ENCODE data around the gene DELE1.

DELE1 gene

DNA sequence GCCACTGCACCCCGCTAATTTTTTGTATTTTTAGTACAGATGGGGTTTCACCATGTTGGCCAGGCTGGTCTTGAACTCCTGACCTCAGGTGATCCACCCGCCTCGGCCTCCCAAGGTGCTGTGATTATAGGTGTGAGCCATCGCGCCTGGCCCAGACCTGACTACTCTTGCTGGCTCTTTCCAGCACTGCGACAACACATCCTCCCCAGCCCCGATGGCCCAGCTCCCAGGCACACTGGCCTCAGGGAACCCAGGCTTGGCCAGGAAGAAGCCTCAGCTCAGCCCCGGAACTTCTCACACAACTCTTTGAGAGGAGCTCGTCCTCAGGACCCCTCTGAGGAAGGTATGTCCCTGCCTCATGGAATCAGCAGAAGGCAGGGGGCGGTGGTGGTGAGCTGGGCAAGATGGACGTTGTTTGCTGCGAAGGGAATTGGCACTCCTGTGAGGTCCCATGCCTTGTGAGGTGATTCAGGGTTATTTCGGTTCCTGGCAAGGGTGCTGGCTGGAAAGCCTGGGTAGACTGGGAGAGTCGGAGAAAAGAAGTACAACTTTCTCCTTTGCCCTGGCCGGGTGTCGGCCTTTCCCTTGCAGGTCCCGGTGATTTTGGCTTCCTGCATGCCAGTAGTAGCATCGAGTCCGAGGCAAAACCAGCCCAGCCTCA lies 5.9 kb downstream of the DELE1 start:
- no peak for DNase-seq

DNA sequence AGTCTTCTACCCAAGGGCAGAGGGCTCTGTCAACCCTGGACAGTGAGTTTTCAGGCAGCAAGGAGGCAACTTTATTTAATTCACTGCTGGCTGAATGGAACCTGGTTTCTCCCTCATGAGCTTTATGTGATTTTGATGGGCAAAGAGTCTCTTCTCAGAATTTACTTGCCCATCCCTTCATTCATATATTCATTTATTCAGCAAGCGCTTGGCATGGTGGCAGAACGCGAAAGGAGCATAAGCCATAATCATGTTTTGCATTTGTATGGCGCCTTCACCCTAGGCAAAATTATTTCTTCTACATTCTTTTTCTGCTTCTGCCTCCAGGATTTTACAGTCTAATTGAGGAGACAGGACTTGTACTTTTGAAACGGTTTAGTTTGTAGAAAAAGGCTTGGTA lies 8.0 kb downstream of the DELE1 start:
- no peak for DNase-seq

DNA sequence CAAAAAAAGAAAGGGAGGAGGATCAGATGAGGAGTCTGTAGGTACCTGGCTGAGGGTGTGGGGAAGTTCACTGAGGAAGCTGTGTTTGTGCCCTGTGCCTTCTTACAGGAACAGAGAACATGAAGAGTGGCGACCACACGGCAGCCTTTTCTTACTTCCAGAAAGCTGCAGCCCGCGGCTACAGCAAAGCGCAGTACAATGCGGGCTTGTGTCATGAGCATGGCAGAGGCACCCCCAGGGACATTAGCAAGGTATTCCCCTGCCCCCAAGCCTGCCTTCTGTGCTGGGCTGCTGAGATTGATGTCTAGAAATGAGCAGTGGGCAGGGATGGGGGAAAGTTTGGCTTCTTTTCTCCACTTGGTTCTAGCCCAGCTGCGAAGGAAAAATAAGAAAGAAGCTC lies 9.5 kb downstream of the DELE1 start:
- no peak for DNase-seq

DNA sequence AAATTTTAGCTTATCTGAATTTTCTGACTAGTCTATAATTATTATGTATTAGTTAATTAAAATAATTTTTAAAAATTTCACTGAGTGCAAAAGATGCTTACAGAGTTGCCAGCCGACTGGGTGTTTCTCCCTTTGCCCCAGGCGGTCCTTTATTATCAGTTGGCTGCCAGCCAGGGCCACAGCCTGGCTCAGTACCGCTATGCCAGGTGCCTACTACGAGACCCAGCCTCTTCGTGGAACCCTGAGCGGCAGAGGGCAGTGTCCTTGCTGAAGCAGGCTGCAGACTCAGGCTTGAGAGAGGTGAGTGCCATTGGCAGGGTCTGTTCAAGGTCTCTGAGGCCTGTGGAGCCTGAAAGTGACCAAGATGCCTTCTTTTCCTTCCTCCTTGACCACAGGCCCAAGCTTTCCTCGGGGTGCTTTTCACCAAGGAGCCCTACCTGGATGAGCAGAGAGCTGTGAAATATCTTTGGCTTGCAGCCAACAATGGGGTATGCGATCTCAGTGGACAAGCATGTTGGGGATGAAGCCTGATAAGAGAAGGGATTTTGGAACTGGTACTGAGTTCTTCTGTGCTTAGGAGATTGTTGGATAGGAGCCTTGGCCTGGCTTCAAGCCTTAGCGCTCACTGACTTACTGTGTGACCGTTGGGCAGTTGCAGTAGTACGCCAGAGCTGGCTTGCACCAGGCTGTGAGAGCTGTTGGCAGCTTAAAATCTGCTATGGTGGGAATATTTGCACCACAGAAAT lies 10.6 kb downstream of the DELE1 start:
- DNase-seq, result no peak

DNA sequence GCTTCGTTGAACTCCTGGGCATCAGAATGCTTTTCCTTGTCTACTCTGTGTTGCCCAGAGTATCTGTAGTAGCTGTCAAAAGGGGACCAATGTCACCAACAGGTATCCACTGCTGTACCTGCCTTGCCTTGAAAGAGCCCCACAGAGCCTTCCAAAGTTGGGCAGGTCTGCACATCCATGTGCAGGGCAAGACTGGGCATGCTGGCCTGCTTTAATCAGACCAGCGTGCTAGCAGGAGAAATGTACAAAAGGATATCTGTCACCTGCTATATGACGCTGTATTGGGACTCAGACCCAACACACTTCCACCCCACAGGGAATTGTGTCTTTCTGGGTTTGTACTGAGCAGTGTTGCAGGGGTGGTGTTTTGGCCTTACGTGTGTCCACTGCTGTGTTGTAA lies 11.9 kb downstream of the DELE1 start:
- no peak for DNase-seq

DNA sequence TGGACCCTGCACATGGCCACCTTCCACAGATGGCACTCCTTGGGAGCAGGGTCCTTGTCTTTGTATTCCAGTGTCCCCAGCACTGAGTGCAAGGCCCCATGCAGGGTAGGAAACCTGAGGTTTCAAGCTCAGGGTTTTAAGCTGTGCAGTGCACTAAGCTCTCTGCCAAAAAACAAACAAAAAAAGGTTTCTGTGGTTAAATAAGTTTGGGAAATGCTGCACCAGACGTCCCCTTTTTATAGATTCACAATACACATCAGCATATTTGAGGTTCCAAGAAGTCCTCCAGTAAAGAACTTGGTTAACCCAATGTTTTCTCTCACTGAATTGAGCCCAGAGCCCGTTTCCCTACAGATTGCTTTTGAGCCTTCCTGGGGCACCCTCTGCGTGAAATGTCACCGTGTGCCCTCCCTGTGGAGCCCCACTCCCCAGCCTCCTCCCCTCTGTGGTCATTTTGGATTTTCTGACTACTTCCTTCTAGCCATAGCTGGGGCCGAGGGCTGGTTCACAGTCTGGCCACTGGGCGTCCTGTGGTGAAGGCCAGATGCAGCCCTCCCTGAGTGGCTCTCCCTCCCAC lies 17.1 kb downstream of the DELE1 start:
- DNase-seq, result no peak

DNA sequence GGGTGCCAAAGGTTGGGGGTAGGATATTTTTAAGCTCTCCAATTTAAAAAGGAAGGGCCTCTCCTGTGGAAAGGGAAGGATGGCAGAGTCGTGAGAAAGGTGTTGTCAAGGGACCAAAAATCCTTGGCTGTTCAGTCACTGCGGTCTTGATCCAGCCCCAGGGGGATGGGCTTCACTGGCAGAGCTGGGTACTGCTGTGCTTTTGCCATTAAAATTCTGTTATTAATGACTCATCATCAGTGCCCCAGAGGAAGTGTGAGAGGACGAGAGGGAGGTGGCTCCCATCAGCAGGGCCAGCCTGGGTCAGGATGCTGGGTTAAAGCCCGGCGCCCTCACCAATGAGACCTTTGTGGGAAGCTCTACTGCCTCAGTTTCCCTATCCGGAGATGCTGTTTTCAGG lies 17.6 kb downstream of the DELE1 start:
- no peak for DNase-seq

DNA sequence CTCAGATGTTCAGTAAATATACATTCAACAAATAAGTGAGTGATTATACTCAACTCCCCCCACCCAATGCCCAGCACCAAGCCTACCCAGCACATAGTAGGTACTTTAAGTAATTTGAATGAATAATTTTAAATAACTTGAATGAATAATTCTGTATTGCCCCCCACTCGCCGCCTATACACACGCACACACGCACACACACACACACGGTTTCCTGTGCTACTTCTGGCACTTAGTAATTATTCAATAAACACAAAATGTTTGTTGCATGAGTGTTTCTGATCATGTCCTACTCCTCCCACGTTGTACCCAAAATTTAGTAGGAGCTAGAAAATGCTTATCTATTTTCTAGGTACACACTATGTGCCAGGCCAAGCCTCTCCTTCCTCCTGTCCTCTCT lies 18.1 kb downstream of the DELE1 start:
- DNase-seq, result no peak

DNA sequence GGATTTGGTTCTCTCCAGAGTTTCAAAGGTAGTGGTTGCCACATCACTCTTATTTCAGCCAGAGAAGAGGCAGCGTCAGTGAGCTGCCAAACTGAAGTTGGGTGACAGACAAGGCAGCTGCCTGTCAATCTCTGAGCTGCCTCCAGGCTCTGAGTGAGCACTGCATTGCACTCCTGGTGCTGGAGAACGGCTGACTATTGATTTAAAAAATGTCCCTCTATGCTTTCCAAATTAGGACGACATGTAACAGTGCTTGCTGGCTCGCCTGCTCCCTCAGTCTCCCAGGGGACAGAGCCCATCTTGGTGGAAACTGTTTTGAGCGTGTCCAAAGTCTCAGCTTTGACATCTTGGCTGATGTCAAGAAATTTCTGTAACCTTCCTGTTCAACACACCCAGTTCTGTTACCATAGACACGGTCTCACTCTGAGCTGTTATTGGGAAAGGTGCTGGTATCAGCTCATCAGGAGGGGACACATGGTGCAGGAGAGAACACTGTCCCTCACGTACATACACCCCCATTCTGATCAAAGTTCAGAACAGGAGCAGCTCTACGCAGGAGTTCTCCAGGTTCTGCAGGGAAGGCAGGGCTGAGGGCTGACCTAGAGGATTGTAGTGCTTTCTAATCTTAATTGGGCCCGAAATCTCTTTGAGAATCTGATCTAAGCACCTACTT lies 18.6 kb downstream of the DELE1 start:
- no peak for DNase-seq

DNA sequence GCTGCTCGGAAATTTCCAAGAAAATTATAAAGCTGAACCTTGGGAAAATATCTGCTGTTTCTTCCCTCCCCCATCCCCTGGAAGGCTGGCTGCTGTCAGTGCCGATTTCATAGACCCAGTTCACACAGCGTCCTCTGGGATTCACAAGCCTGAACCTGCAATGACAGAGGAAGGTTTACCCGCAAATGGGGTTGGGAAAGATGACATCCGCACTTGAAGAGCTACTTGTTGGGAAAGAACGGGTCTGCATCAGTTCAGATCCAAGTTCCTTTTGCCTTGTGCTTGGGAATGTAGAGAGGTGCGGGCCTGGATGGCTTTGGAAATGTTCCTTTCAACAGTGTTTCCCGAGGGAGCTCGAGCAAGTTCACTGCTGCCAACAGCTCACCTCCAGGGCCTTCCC lies 20.4 kb downstream of the DELE1 start:
- no peak for DNase-seq

DNA sequence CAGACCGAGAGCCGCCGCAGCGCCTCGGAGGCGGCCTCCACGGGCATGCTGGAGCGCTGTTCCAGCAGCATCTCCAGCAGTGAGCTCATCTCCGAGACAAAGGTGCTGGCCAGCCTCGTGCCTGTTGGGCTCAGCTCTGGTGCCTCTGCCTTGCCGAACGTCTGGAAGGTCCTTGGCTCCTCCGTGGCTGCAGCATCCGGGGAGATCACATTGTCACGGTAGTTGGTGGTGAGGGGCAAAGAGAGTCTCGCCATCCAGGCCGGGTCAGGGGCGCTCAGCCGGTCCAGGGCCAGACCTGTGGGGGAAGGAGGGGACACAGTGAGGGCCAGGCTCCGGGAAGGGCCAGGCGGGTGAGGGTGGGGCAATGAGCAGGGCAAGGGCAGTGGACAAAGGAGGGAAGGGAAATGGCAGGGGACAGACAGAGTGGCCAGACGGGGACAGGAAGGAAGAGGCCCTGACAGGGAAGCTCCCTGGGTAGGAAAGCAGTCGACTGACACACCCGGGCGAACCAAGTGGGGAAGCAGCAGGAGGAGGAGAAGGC lies 21.9 kb downstream of the DELE1 start:
- DNase-seq, result no peak

DNA sequence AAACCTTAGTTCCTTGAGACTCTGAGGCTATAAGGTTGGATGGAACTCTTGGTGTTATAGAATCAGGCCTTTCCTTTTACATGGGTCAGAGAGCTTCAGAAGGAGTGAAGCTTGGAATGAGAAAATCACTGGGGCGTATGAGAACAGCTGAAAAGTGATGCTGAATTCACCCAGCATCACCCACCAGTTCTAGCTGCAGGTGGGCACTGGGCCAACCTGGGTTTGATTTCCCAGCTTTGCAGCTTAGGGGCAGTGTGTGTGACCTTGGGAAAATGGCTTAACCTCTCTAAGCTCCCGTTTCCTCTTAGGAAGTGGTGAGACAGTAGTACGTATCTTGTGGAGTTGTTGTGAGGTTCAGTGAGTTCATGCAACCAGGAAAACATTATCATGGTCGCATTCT lies 23.6 kb downstream of the DELE1 start:
- no peak for DNase-seq

DNA sequence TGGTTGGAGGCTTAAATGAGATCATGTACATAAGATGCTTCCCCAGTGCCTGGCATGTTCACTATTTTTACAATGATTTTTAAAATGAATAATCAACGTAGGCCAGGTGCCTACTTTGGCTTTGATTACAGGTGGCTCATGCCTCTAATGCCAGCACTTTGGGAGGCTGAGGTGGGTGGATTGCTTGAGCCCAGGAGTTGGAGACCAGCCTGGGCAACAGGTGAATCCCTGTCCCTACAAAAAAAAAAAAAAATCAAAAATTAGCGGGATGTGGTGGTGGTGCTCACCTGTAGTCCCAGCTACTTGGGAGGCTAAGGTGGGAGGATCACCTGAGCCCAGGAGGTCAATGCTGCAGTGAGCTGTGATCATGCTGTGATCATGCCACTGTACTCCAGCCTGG lies 25.1 kb downstream of the DELE1 start:
- no peak for DNase-seq

DNA sequence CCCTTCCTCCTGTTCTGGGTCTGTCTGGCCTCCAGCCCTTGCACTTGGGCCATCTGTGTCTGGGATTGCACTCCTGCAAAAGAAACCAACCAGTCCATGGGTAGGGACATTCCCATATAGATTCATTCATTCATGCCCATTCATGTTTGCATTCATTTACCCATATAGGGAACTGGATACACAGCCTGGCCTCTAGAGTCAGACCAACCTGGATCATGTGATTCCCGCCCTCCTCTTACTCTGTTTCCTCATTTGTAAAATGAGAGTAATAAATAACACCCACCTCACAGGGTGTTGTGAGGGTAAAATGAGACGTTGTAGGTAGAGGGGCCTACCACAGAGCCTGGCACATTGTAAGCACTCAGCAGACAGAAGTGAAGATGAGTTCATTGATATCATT lies 25.8 kb downstream of the DELE1 start:
- DNase-seq, result no peak

DNA sequence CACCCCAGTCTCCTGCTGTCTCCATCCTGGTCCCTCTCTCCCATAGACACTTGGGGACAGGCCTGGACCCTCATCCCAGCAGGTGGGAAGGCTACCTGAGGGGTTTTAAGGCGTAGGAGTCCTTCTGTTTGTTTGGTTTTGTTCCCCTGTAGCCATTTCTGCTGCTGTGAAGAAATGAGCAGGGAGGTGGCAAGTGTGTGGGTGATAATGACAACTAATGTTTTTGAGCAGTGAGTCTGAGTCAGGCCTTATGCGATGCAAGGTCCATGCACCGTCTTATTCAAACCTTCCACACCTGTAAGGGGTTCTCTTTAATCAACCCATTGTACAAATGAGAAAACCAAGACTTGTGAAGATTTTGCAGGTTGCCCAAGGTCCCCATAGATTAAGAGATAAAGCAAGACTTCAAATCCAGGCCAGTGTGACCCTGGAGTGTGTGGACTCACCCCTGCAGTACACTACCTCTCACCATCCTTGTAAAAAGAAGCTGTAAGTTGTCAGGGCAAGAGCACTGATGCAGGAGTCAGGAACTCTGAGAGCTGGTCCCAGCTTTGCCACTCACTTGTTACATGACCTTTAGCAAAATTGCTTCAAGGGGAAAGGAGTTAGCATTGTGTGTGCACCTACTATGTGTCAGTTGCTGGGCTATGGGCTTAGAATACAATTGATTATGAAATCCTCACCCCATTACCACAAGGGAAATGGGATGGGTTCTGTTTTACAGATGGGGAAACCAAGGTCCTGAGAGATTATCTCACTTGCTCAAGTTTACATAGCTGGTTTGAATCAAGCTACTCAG lies 26.7 kb downstream of the DELE1 start:
- DNase-seq, result no peak

DNA sequence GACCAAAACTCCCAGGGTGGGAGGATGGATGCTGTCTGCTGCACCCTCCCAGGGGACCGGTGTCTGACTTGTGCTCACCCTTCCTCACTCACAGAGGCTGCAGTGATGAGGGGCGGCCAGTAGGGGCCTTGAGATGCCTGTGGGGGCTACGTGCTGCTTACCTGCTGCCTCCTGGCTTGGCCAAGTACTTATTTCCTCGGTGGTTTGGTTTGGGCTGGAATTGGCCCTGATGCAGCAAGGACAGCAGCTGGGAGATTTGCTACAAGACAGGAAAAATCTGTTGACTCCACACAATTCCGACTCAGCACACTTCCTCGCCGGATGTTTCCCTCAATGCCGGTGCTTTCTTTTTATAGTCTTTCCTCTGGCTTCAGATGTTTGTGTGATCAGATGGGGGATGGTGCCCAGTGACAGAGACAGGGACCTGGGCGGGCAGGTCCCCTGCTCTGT lies 27.7 kb downstream of the DELE1 start:
- DNase-seq, result no peak

DNA sequence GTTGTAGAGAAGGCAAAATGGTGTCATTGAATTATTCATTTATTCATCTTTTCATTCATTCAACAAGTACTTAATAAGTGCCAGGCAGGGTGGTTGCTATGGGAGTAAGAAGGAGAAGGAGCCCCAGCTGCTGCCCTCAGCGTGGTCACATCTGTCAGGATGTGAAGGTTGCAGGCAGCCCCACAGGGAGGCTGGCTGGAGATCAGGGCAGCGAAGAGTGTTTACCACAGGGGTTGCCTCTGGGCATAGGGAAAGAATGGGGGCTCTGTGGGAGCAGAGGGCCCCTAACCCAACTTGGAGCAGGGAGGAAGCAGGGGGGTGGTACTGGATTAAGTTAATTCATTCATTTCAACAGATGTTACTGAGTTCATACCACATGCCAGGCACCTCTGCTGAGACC lies 28.3 kb downstream of the DELE1 start:
- no peak for DNase-seq

DNA sequence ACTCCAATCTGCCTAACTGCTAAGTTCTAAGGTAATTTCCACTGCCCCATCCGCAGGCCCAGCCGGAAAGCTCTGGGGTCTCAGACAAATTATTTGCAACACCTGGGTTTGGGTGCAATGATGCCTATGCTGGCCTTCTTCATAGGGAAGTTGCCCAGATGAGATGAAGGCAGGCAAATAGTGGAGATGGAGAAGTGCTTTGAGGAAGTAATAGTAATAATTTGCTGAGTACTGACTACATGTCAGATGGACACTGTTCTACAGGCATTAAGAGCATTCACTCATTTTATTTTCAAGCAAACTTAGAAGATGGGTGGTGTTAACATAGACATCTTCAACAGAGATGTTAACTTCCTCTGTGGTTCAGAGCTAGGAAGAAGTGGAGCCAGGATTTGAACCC lies 30.5 kb downstream of the DELE1 start:
- DNase-seq, result no peak

DNA sequence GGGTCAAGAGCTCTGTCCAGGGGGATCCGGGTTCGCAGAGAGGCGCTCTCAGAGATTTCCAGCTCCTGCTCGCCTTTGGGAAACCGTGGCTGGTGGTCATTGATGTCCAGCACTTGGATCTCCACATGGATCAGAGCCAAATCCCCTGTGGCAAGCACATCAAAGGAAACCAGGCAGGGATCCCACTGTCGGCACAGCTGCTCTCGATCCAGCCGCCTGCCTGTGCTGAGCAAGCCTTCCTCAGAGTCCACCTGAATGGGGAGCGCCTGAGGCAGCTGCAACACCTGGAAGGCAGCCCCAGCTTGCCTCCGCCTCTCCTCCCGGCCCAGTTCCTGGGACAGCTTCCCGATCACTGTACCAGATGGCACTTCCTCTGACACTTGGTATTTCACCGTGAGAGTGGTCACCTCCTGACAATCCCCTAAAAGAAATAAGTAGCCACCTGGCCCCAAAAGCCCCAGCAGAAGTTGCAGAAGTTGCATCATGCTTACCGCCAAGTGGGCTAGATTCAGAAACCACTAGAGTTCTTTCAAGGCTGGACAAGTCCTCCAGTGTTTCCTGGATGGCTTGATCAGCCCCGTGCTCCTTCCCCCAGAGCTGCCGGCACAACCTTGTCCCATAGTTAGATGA lies 33.8 kb downstream of the DELE1 start:
- no peak for DNase-seq

DNA sequence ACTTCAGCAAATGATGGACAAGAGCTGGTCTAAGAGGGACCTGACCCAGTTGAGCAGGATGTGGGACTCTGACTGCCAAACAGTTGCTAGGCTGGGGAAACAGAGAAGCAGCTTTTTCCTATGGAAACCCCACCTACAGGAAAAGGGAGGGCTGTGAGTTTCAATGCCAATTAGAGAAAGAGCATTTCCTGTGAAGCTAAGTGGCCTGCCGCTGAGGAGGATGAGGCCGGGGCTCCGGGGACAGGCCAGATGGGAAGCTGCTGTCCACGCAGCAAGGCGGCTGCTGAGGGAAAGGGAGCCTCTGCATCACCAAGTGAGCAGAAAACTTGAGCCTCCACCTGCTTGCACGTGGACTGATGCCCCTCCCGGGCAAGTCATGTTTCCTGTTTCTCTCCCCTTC lies 34.4 kb downstream of the DELE1 start, which contains the start of gene PCDH12:
TSS of gene PCDH12 (minus strand) at position 90 of the 400 bp plus-strand sequence. CDS start 351 bp downstream, outside the sequence.
- no peak for DNase-seq

DNA sequence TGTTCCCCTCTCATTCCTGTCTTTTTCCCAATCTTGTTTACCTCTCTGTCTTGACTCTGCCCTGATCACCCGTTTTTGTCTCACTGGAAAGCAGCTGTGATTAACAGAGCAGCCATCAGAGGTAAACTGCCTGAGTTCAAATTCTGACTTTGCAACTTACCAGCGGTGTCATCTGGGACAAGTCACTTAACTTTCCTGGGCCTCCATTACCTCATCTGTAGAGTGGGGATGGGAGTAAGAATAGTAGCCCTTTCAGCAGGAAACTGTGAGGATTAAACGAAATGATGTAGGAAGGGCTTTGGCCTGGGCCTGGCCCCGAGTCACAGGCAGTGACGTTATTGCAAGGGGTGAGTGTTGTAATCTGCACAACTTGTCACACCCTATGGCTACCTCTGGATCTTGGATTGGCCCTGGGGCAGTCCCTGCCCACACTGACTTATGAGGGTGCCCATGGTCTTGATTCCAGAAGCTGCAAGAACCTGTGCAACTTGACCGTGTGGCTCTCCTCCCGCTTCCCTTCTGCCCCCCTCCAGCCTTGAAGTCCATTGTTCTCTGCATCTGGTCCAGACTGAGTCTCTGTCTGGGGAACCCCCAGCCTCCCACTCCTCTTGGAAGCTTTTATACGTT lies 35.0 kb downstream of the DELE1 start:
- no peak for DNase-seq

DNA sequence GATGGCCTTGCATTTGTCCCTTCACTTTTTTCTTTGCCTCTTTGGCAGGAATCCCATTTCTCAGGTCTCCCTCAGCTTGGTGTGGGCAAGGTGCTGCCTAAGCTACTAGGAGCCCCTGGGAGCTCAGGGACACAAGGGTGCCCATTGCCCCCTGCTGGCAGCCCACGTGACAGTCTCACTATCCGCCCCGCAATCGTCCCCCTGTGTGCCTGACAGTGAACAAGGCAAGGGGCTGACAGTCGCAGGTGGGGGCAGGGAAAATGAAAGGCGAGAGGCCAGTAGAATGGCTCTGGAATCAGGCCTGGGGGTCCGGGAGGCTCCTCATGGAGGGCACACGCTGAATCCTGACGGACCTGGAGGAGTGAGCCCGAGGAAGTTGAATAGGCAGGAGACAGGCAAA lies 36.3 kb downstream of the DELE1 start:
- DNase-seq, result no peak

Data from activated CD4-positive, CD25-positive, alpha-beta regulatory T cell treated with anti-CD3 and anti-CD28 coated beads, Interleukin-2, amount 50 U/mL, for 72 hours (primary cell).